SH-SY5Y (cell line): ENCODE measurements around the gene TRIO.

Experiments used
- GATA2 ChIP-seq: IDR thresholded peaks from 2 replicates; pipeline ENCODE4 v1.6.1; 2011; ENCODE audit warnings: mild to moderate bottlenecking, low read depth, low read length
- GATA3 ChIP-seq: IDR thresholded peaks from 2 replicates; pipeline ENCODE4 v1.6.1; 2011; ENCODE audit warnings: low read depth, mild to moderate bottlenecking, low read length, moderate library complexity

DNA sequence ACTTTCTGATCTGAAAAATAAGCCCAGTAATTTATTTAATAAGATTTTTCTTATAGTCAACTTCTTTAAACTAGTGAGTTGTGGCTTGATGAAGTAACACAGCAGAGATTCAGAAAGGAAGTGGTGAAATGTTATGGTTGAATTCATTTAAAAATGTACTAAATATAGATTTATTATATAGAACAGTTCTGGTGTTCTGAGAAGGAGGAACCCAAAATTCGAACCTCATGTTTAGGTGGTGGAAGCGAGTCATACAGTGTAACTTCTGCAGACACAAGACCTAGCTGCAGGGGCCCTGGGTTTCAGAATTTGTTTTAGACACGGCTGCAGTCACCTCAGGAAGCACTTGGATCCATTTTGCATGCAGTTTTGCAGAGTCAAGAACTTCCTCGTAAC, 188.2 kb downstream of the TRIO start:
- TF ChIP-seq GATA2 (no peak), GATA3 (no peak)
